ENCODE measurements around the gene NGF.
"Not testable (repeated sequence)": the region's sequence is repeated elsewhere in the genome, so short reads cannot be mapped to it uniquely, and the experiment has no call there.

NGF gene

DNA sequence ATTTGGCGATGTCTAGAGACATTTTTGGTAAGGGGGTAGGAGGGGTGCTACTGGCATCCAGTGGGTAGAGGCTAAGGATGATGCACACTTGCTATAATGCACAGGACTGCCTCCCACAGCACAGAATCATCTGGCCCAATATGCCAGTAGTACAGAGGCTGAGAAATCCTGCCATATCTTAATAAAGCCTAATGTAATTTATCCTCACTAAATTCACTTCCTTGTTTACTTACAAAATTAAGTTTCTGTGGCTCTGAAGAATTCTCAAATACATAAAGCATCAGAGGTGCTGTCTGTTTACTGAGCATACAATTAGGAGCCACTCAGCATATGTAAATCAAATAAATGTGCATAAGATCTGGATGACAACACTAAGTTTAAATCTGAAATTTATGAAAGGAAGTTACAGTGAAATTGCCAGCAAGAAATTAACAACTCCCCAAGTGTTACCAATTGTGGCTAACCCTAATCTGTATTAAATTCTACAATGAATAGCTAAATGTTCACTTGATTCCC lies 26.5 kb downstream of the NGF start:
- H3K27ac Mint-ChIP-seq = no peak overlapping the region
- no peaks in the 10 kb centered on the region for H3K36me3 Mint-ChIP-seq (ENCODE audit: insufficient read depth)
- H3K4me1 Mint-ChIP-seq (ENCODE audit: low read depth in 2 of 2) = no peaks in the 10 kb centered on the region
- DNase-seq = no peak
- H3K4me3 Mint-ChIP-seq = no peak overlapping the region
- peaks cover 16 to 18% of the 10 kb centered on the region in 2 donors for H3K27me3 Mint-ChIP-seq
- H3K9me3 Mint-ChIP-seq = no peaks in the 10 kb centered on the region
- no peak for ATAC-seq (replicated peaks)

DNA sequence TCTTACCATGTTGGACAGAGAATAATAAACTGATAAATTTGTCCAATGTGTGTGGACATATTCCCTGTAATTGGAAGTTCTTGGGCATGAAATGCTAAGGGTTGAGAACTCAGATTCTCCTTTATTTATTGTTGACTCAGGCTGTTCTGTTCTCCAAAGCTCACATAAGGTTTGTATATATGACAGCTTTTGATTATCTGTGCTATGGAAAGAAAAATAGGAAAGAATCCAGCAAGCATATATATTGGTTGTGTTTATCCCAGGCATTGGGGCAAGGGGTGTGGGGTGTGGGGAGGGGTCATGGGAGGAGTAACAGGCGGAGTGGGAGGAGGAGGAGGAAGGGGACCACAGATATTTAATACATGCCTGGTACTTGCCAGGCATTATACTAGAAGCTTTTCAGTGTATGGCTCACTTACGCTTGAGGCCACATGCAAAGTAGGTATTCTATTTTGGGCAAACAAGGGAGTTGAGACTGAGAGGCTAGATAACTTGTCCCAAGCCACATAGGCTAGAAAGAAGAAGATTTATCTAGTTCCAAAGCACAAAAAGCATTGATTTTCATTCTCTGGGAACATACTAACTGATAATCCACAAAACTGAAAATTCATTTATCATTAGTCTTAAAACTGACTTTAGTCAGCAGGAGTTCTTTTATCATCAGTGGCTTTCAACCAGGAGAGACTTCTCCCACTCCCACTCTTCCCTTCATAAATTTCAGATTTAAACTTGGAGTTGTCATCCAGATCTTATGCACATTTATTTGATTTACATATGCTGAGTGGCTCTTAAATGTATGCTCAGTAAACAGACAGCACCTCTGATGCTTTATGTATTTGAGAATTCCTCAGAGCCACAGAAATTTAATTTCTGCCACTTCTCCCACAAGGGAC lies 27.2 kb downstream of the NGF start:
- Mint-ChIP-seq H3K27me3 (peaks cover 16 to 18% of the 10 kb centered on the region in 2 donors), H3K27ac (no peak overlapping the region), H3K9me3 (no peaks in the 10 kb centered on the region), H3K4me3 (no peak overlapping the region), H3K4me1 (ENCODE audit: low read depth in 2 of 2) (no peaks in the 10 kb centered on the region), H3K36me3 (ENCODE audit: insufficient read depth) (no peaks in the 10 kb centered on the region)
- ATAC-seq (replicated peaks) (no peak), DNase-seq (no peak)

GRCh38 chr1:115309504-115309903 lies 28.5 kb downstream of the NGF start:
- H3K27ac Mint-ChIP-seq; H3K4me1 Mint-ChIP-seq (ENCODE audit: low read depth in 2 of 2); H3K4me3 Mint-ChIP-seq; ATAC-seq (replicated peaks); H3K36me3 Mint-ChIP-seq (ENCODE audit: insufficient read depth); DNase-seq; H3K9me3 Mint-ChIP-seq: not testable (repeated sequence)
- peaks cover 9 to 15% of the 10 kb centered on the region in 2 donors for H3K27me3 Mint-ChIP-seq

DNA sequence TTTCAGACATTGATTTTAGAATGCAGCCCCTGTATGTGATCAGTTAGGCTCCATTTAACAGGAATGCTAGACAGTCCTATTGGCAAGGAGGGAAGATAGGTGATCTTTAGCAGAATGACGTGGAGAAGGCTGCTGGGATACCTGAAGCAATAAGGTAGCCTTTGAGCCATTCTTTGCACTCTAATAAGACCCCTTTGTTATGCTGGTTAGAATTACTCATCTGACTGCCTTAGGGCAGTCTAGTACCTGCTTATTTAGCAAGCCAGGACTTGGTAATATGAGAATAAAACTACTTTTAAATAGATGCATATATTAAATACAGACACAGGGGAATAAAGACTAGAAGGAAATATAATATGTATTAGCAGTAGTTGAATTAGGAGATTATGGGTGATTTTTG lies 29.1 kb downstream of the NGF start:
- Mint-ChIP-seq H3K27ac (no peak overlapping the region), H3K27me3 (peaks cover 7 to 11% of the 10 kb centered on the region in 2 donors), H3K9me3 (no peaks in the 10 kb centered on the region), H3K4me3 (no peak overlapping the region), H3K4me1 (ENCODE audit: low read depth in 2 of 2) (no peaks in the 10 kb centered on the region), H3K36me3 (ENCODE audit: insufficient read depth) (no peaks in the 10 kb centered on the region)
- no peak for ATAC-seq (replicated peaks)
- DNase-seq = no peak

DNA sequence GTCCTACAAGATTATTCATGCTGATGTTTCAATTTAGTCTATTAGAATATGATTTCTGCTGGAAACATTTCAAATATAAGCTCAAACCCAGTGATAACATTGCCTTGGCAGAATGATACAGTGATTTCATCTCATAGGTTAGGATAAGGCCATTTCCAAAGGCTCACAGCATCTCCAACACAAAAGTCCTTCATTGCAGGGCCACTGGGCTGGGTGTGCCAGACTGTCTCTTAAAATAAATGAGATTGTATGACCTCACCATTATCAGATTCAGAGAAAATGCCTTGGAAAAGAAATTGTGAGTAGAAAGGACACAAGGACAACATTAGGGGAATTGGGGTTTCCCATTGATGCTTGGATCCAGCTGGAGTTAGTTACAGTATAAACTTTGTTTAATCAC lies 30.4 kb downstream of the NGF start:
- ATAC-seq (replicated peaks) = no peak
- Mint-ChIP-seq H3K27me3 (peaks cover 7 to 11% of the 10 kb centered on the region in 2 donors), H3K36me3 (ENCODE audit: insufficient read depth) (no peaks in the 10 kb centered on the region)

DNA sequence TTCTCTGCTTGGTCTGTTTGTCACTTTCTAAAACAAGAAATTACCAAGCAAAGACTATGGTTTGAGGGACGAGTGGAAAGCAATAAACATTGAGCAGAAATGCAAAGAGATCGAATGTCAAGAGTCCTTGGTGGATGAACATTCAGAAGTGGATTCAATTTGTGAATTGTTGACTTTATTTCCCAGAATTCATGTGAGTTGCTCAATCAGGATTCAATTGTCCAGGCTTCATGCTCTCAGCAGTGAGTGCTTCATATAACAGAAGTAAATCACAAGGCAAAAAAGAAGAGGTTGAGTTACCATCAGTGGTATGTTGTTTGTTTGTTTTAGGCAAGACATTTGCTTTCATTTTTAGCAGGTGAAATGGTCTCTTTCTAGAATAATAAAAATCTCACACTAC lies 31.9 kb downstream of the NGF start:
- Mint-ChIP-seq H3K4me1 (ENCODE audit: low read depth in 2 of 2) (no peaks in the 10 kb centered on the region), H3K27me3 (peaks cover 7 to 11% of the 10 kb centered on the region in 2 donors), H3K4me3 (no peak overlapping the region), H3K27ac (no peak overlapping the region), H3K36me3 (ENCODE audit: insufficient read depth) (no peaks in the 10 kb centered on the region), H3K9me3 (peaks cover 0 to 3% of the 10 kb centered on the region in 2 donors)
- no peak for ATAC-seq (replicated peaks)
- no peak for DNase-seq

More for the DNA sequence above, 30.4 kb downstream of the NGF start:
- H3K9me3 Mint-ChIP-seq = peaks cover 0 to 3% of the 10 kb centered on the region in 2 donors
- no peak overlapping the region for H3K4me3 Mint-ChIP-seq
- no peaks in the 10 kb centered on the region for H3K4me1 Mint-ChIP-seq (ENCODE audit: low read depth in 2 of 2)
- DNase-seq = no peak
- no peak overlapping the region for H3K27ac Mint-ChIP-seq

DNA sequence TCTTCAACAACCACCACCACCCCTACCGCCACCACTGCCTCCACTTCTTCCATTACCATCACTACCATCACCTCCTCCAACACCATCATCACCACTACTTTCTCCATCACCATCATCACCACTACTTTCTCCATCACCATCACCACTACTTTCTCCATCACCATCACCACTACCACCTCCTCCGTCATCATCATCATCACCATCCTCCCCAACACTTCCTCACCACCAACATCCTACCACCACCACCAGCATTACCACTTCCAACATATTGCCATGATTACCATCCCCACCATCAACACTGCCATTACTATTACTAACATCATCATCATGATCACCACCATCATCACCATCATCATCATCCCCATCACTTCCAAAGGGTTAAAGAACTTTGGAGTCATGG lies 34.7 kb downstream of the NGF start:
- Mint-ChIP-seq H3K4me3 (no peak overlapping the region), H3K36me3 (ENCODE audit: insufficient read depth) (no peaks in the 10 kb centered on the region), H3K4me1 (ENCODE audit: low read depth in 2 of 2) (no peaks in the 10 kb centered on the region), H3K27ac (no peak overlapping the region), H3K27me3 (peaks cover 7 to 11% of the 10 kb centered on the region in 2 donors), H3K9me3 (peaks cover 0 to 3% of the 10 kb centered on the region in 2 donors)
- no peak for ATAC-seq (replicated peaks)
- no peak for DNase-seq

GRCh38 chr1:115302390-115302961 lies 35.6 kb downstream of the NGF start:
- no peak for DNase-seq
- ATAC-seq (replicated peaks) = no peak
- Mint-ChIP-seq H3K27me3 (peaks cover 10 to 15% of the 10 kb centered on the region in 2 donors), H3K36me3 (ENCODE audit: insufficient read depth) (peaks cover 3% of the 10 kb centered on the region), H3K27ac (no peak overlapping the region), H3K4me1 (ENCODE audit: low read depth in 2 of 2) (no peaks in the 10 kb centered on the region), H3K9me3 (peaks cover 0 to 3% of the 10 kb centered on the region in 2 donors), H3K4me3 (no peak overlapping the region)

DNA sequence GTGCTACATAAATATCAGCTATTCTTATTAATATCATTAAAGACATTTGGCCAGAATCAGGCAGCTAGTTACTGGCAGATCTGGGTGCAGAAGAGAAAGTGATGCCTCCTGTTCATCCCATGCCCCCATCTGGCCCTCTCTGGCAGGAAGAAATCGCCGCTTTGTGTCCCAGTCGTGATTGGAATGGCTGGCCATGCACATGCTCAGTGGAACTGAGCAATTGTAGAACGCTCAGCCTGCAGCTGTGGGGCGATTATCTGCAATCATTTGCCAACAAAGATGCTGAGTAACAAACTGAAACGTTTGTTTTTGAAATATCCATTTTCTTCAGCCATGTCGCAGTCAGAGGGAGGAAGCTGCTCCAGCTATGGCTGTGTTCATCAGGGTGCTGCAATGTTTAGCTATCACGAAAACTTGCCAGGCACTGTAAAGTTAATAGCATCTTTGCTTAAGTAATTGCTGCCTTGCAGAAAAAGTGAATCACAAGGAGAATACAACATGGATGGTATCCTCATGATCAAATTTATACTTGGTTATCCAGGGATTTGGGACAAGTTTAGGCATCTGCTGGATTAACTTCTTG lies 36.5 kb downstream of the NGF start:
- Mint-ChIP-seq H3K27ac (no peak overlapping the region), H3K9me3 (peaks cover 0 to 3% of the 10 kb centered on the region in 2 donors), H3K4me3 (no peak overlapping the region), H3K36me3 (ENCODE audit: insufficient read depth) (peaks cover 3% of the 10 kb centered on the region), H3K4me1 (ENCODE audit: low read depth in 2 of 2) (no peaks in the 10 kb centered on the region), H3K27me3 (peaks cover under 1 to 14% of the 10 kb centered on the region in 2 donors)
- ATAC-seq (replicated peaks) (no peak), DNase-seq (no peak)

DNA sequence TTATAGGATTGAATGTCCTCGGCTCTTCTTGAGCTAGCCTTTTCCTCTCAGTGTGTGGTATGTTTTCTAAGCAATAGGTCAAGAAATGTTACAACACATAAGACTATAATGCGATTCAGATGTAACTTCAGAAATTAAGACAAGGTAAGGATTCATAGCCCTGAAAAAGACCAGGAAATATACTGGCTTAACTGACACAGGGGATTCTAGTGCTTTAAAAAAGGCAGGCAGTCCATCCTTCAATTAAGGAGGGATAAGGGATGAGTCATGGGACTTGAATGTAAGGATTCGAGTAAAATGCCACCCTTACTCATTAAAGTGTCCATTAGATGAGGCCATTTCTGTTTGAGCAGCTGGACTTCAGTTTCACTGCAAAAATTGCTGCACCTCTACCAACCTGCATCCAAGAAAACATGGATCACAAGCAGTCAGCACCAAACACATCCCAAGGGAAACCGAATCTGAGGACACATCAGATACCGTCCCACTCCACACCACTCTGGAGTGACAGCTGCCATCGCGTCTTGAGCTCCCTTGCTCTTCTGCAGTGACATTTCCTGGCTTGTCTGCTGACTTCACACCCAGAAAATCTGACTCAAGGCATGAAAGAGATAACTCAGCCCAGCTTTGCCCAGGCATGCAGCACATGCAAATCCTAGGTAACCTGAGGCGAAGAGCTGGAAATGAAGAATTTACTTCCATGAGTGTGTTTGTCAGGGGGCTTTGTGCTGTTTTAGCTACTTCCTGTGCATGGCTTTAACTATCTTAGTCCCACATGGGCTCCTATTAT lies 37.8 kb downstream of the NGF start:
- H3K4me3 Mint-ChIP-seq = no peak overlapping the region
- DNase-seq = no peak
- H3K9me3 Mint-ChIP-seq = peaks cover 0 to 3% of the 10 kb centered on the region in 2 donors
- H3K4me1 Mint-ChIP-seq (ENCODE audit: low read depth in 2 of 2) = no peaks in the 10 kb centered on the region
- peaks cover 0 to 14% of the 10 kb centered on the region in 2 donors for H3K27me3 Mint-ChIP-seq
- H3K36me3 Mint-ChIP-seq (ENCODE audit: insufficient read depth) = peaks cover 3% of the 10 kb centered on the region
- ATAC-seq (replicated peaks) = no peak
- no peak overlapping the region for H3K27ac Mint-ChIP-seq

DNA sequence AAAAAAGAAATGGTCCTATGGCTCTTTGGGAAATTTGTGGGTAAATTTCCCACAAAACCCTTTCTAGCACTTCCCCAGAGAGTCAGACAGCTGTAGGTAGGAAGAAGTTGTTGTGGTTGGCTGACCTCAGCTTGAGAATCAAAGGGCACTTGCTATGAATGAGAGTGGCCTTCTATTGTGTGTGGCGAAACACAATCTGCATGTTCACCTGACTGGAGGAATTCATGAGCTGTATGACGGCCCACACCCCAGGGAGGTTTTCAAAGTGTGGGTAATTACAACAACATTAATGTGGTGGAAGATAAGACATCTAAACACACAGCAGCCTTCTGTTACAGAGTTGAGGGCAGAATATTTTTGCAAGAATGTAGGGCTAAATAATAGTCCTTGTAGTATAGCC lies 38.8 kb downstream of the NGF start:
- peaks cover 0 to 3% of the 10 kb centered on the region in 2 donors for H3K9me3 Mint-ChIP-seq
- ATAC-seq (replicated peaks) = no peak
- no peaks in the 10 kb centered on the region for H3K4me1 Mint-ChIP-seq (ENCODE audit: low read depth in 2 of 2)
- peaks cover 3 to 25% of the 10 kb centered on the region in 2 donors for H3K27me3 Mint-ChIP-seq
- H3K36me3 Mint-ChIP-seq (ENCODE audit: insufficient read depth) = peaks cover 3% of the 10 kb centered on the region
- no peak for DNase-seq
- H3K4me3 Mint-ChIP-seq = no peak overlapping the region
- no peak overlapping the region for H3K27ac Mint-ChIP-seq

DNA sequence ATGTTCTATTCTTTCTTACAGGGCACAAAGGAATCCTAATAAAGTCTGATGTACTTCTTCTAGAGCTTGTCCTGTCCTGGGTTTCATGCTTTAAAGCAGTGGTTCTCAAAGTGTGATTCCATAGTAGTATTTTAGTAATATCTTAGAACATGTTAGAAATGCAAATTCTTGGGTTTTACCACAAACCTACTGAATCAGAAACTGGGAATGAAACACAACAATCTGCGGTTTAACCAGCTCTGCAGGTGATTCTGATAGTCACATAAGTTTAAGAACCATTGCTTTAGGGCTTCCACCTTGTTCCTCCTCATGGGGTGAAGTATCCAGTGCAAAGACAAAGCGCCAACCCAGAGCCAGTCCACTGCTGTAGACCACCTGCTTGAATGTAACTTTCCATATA lies 41.1 kb downstream of the NGF start:
- H3K9me3 Mint-ChIP-seq = no peaks in the 10 kb centered on the region
- ATAC-seq (replicated peaks) = no peak
- H3K27ac Mint-ChIP-seq = no peak overlapping the region

More for the DNA sequence above, 41.1 kb downstream of the NGF start:
- peaks cover 3% of the 10 kb centered on the region for H3K36me3 Mint-ChIP-seq (ENCODE audit: insufficient read depth)
- no peaks in the 10 kb centered on the region for H3K4me1 Mint-ChIP-seq (ENCODE audit: low read depth in 2 of 2)
- DNase-seq = no peak
- H3K4me3 Mint-ChIP-seq = no peak overlapping the region
- H3K27me3 Mint-ChIP-seq = peaks cover 6 to 26% of the 10 kb centered on the region in 2 donors
